ENCODE results near the gene ZNF536. TPM values are rescaled to one million over a fixed set of nuclear protein-coding genes. Genes with fewer than 3 reads are reported as not detected.

The ZNF536 gene
- not detected in 2 replicates for total RNA-seq

DNA sequence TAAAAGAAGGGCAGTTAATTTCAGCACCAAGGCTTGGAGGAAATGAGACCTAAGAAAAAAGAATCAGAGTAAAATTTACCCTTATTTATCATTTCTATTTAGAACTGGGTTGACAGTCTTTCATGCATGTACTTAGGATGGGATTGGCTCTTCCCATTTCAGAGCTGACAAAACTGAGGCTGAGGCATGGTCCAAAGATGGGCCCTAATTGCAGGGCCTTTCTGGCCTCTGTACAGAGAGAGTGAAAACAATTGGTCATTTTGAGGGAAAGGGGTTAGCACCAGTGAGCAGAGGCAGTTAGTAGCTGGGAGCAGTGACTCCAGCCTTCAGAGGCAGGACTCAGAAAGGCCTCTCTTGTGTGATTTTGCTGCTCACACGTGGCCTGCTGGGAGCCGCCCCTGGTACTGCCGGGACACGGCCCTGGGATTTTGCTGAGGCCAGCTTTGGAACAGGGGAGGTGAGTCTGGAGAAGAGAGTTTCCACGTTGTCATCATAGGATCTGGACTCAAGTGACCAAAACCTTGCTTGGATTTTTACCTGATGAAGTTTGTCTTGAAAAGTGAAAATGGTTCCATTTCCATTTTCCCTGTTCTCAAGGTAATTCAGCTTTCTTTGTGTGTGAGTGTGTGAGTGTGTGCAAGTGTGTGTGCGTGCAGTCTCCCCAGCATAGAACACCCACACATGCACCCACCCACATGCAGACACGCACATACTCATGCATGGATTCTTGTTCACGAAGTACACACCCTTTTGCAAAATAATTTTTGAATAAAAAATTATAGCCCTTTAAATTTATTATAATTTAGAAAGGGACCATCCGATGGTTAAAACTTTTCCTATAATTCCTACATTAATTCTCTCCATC lies at the start of gene ZNF536:
ZNF536 (plus strand) TSS at position 425 of the 865 bp plus-strand sequence. CDS start 71,179 bp downstream, outside the sequence.

Measured in uterine smooth muscle cell (primary cell).